HepG2 (cell line): ENCODE measurements around the gene GBP7.

Source experiments
- ESRRA ChIP-seq: sonication (generic); formaldehyde crosslinking; IDR thresholded peaks from 2 replicates; pipeline ENCODE4 v1.5.1; 2020; ENCODE audit warnings: mild to moderate bottlenecking, low read depth, missing genetic modification reagents
- NFRKB ChIP-seq: fragments of 450-650 bp; IDR thresholded peaks from 2 replicates; pipeline ENCODE4 v1.6.1; 2017
- PHF8 ChIP-seq: sonication (generic); formaldehyde crosslinking; IDR thresholded peaks from 2 replicates; pipeline ENCODE4 v1.5.0; 2020; ENCODE audit warnings: missing genetic modification reagents
- POLR2A ChIP-seq, 2 experiments: IDR thresholded peaks; 2 replicates each; pipeline ENCODE4 v1.6.1; 2011; ENCODE audit warnings: low read depth in 2 of 2, low read length in 2 of 2, mild to moderate bottlenecking in 1 of 2, moderate library complexity in 1 of 2; ENCODE audit not compliant: insufficient read depth in 1 of 2
- RXRA ChIP-seq: sonication (generic); formaldehyde crosslinking; IDR thresholded peaks from 2 replicates; pipeline ENCODE4 v1.5.1; 2020; ENCODE audit warnings: missing genetic modification reagents
- SIN3A ChIP-seq: IDR thresholded peaks from 2 replicates; pipeline ENCODE4 v1.6.1; 2011; ENCODE audit warnings: low read depth, mild to moderate bottlenecking, control low read depth, low read length, borderline replicate concordance
- TBP ChIP-seq: sonication (generic); formaldehyde crosslinking; IDR thresholded peaks from 2 replicates; pipeline ENCODE4 v1.5.0; 2020; ENCODE audit warnings: missing genetic modification reagents
- ZSCAN31 ChIP-seq: sonication (generic); formaldehyde crosslinking; IDR thresholded peaks from 2 replicates; pipeline ENCODE4 v1.5.0; 2020; ENCODE audit warnings: low read depth, mild to moderate bottlenecking, missing genetic modification reagents
- TF ChIP-seq, protein P1 (sequence below), 2 experiments: IDR thresholded peaks; 2 replicates each; pipeline ENCODE4 v1.6.1; 2011 to 2012; ENCODE audit warnings: low read length in 2 of 2, borderline replicate concordance in 1 of 2, low read depth in 1 of 2, mild to moderate bottlenecking in 1 of 2, moderate library complexity in 1 of 2

DNA sequence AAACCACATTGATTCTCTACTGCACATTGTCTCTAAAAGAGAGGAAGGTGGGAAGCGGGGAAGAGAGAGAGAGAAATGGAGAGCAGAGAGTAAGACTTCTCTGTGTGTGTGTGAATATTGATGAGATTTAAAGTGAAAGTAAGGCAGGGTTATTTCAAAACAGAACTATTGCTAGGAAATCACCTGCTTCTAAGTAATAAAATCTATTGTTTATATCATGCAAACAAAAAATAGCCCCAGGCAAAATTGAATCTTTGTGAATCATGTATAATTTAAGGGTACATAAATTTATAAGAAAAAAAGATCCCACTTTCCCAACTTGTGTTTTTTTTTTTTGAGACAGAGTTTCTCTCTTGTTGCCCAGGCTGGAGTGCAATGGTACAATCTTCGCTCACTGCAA, 1.2 kb upstream of the GBP7 start:
- no peak for TF ChIP-seq POLR2A (IDR thresholded peaks at IDR 0.05; ENCODE audit: insufficient read depth in 1 of 2, low read depth in 2 of 2, low read length in 2 of 2)
- no peak for TF ChIP-seq TBP (CRISPR knock-in tag)
- no peak for TF ChIP-seq NFRKB
- TF ChIP-seq, protein P1, sequence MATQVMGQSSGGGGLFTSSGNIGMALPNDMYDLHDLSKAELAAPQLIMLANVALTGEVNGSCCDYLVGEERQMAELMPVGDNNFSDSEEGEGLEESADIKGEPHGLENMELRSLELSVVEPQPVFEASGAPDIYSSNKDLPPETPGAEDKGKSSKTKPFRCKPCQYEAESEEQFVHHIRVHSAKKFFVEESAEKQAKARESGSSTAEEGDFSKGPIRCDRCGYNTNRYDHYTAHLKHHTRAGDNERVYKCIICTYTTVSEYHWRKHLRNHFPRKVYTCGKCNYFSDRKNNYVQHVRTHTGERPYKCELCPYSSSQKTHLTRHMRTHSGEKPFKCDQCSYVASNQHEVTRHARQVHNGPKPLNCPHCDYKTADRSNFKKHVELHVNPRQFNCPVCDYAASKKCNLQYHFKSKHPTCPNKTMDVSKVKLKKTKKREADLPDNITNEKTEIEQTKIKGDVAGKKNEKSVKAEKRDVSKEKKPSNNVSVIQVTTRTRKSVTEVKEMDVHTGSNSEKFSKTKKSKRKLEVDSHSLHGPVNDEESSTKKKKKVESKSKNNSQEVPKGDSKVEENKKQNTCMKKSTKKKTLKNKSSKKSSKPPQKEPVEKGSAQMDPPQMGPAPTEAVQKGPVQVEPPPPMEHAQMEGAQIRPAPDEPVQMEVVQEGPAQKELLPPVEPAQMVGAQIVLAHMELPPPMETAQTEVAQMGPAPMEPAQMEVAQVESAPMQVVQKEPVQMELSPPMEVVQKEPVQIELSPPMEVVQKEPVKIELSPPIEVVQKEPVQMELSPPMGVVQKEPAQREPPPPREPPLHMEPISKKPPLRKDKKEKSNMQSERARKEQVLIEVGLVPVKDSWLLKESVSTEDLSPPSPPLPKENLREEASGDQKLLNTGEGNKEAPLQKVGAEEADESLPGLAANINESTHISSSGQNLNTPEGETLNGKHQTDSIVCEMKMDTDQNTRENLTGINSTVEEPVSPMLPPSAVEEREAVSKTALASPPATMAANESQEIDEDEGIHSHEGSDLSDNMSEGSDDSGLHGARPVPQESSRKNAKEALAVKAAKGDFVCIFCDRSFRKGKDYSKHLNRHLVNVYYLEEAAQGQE (IDR thresholded peaks at IDR 0.05; ENCODE audit: borderline replicate concordance in 1 of 2, low read depth in 1 of 2, low read length in 2 of 2): no peak
- TF ChIP-seq ESRRA (CRISPR knock-in tag): no peak
- no peak for TF ChIP-seq SIN3A
- no peak for TF ChIP-seq ZSCAN31 (CRISPR knock-in tag)
- TF ChIP-seq PHF8 (CRISPR knock-in tag): no peak
- no peak for TF ChIP-seq RXRA
